ENCODE data around the gene ZKSCAN4.

Gene ZKSCAN4

GRCh38 chr6:28245206-28245941 is 6.7 kb downstream of the ZKSCAN4 start:
- Histone ChIP-seq H3K79me2 (no peaks in the 10 kb centered on the region), H3K9me3 (ENCODE audit: control insufficient read depth, low read length) (no peaks in the 10 kb centered on the region), H3K27ac (no peak overlapping the region), H2AFZ (no peak overlapping the region), H3K4me1 (no peaks in the 10 kb centered on the region), H3K9ac (no peak overlapping the region), H3K36me3 (ENCODE audit: control insufficient read depth, insufficient read depth, low read length) (no peaks in the 10 kb centered on the region), H3K27me3 (ENCODE audit: control insufficient read depth, insufficient read depth, low read length) (no peaks in the 10 kb centered on the region), H3K4me2 (ENCODE audit: low read length) (no peak overlapping the region), H3K4me3 (ENCODE audit: low read depth, low read length) (no peak overlapping the region)
- TF ChIP-seq CTCF (IDR thresholded peaks at IDR 0.05): no peak

- Histone ChIP-seq H3K27ac (no peak overlapping the region), H3K27me3 (ENCODE audit: control insufficient read depth, insufficient read depth, low read length) (no peaks in the 10 kb centered on the region), H3K79me2 (no peaks in the 10 kb centered on the region), H3K9ac (no peak overlapping the region), H3K36me3 (ENCODE audit: control insufficient read depth, insufficient read depth, low read length) (no peaks in the 10 kb centered on the region), H3K4me2 (ENCODE audit: low read length) (no peak overlapping the region), H2AFZ (no peak overlapping the region), H3K9me3 (ENCODE audit: control insufficient read depth, low read length) (no peaks in the 10 kb centered on the region), H3K4me1 (no peaks in the 10 kb centered on the region), H3K4me3 (ENCODE audit: low read depth, low read length) (no peak overlapping the region)
- TF ChIP-seq CTCF (IDR thresholded peaks at IDR 0.05): no peak
Measured at GRCh38 chr6:28243946-28244345, 8.1 kb downstream of the ZKSCAN4 start.

GRCh38 chr6:28240471-28240870 is 11.6 kb downstream of the ZKSCAN4 start:
- no peak overlapping the region for H3K9ac ChIP-seq
- H3K4me2 ChIP-seq (ENCODE audit: low read length): no peak overlapping the region
- H3K4me1 ChIP-seq: no peaks in the 10 kb centered on the region
- no peaks in the 10 kb centered on the region for H3K36me3 ChIP-seq (ENCODE audit: control insufficient read depth, insufficient read depth, low read length)
- H3K4me3 ChIP-seq (ENCODE audit: low read depth, low read length): no peak overlapping the region
- H3K27me3 ChIP-seq (ENCODE audit: control insufficient read depth, insufficient read depth, low read length): no peaks in the 10 kb centered on the region
- no peak overlapping the region for H2AFZ ChIP-seq
- no peaks in the 10 kb centered on the region for H3K79me2 ChIP-seq
- no peak for TF ChIP-seq CTCF (IDR thresholded peaks at IDR 0.05)
- H3K27ac ChIP-seq: no peak overlapping the region
- H3K9me3 ChIP-seq (ENCODE audit: control insufficient read depth, low read length): no peaks in the 10 kb centered on the region

- H3K4me3 ChIP-seq (ENCODE audit: low read depth, low read length): no peak overlapping the region
- H3K4me2 ChIP-seq (ENCODE audit: low read length): no peak overlapping the region
- no peak overlapping the region for H2AFZ ChIP-seq
- no peaks in the 10 kb centered on the region for H3K27me3 ChIP-seq (ENCODE audit: control insufficient read depth, insufficient read depth, low read length)
- H3K27ac ChIP-seq: no peak overlapping the region
- no peak overlapping the region for H3K9ac ChIP-seq
- H3K9me3 ChIP-seq (ENCODE audit: control insufficient read depth, low read length): no peaks in the 10 kb centered on the region
- H3K36me3 ChIP-seq (ENCODE audit: control insufficient read depth, insufficient read depth, low read length): no peaks in the 10 kb centered on the region
- no peaks in the 10 kb centered on the region for H3K79me2 ChIP-seq
- TF ChIP-seq CTCF (IDR thresholded peaks at IDR 0.05): no peak
- H3K4me1 ChIP-seq: no peaks in the 10 kb centered on the region
Measured at GRCh38 chr6:28239636-28240035, 12.4 kb downstream of the ZKSCAN4 start.

GRCh38 chr6:28235912-28236452 is 16.1 kb downstream of the ZKSCAN4 start:
- Histone ChIP-seq H3K27ac (no peak overlapping the region), H3K27me3 (ENCODE audit: control insufficient read depth, insufficient read depth, low read length) (no peaks in the 10 kb centered on the region), H3K9me3 (ENCODE audit: control insufficient read depth, low read length) (no peaks in the 10 kb centered on the region), H3K4me1 (no peaks in the 10 kb centered on the region), H3K36me3 (ENCODE audit: control insufficient read depth, insufficient read depth, low read length) (no peaks in the 10 kb centered on the region), H3K79me2 (no peaks in the 10 kb centered on the region), H3K9ac (no peak overlapping the region), H3K4me3 (ENCODE audit: low read depth, low read length) (no peak overlapping the region), H3K4me2 (ENCODE audit: low read length) (no peak overlapping the region), H2AFZ (no peak overlapping the region)
- TF ChIP-seq CTCF (IDR thresholded peaks at IDR 0.05): no peak
